ENCODE data around the gene PIAS4.

PIAS4 gene

DNA sequence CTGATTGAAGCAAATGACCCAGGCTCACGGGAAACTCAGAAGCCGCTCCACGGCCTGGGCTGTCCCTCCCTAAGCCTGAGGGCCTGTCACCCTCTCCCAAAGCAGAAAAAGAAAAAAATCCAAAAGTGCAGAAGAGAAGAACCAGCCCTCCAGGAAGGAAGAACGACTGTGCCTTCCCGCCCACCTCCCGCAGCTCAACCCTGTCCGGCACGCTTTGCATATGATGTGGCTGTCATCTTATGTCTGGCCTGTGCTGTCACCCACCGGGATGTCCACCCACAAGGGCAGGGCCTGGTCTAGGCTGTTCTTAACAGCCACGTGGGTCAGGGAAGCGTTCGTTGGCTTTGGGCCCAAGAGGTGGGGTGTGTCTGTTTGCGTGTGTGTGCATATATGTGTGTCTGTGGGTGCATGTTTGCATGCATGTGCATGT lies 45.5 kb downstream of the PIAS4 start:
- DNase-seq (ENCODE audit: low spot score) (no peak), ATAC-seq (ENCODE audit: low read depth) (peak; percentile 13)
- Histone ChIP-seq H3K27ac (ENCODE audit: poor library complexity, severe bottlenecking) (peak overlapping the region; percentile 86), H3K36me3 (ENCODE audit: low read depth) (peaks cover 76% of the 10 kb centered on the region), H3K4me1 (ENCODE audit: insufficient read depth, poor library complexity, severe bottlenecking) (peaks cover 26% of the 10 kb centered on the region), H3K9me3 (ENCODE audit: severe bottlenecking) (no peaks in the 10 kb centered on the region), H3K27me3 (ENCODE audit: insufficient read depth, poor library complexity, severe bottlenecking) (no peaks in the 10 kb centered on the region), H3K4me3 (ENCODE audit: severe bottlenecking) (no peak overlapping the region)
- TF ChIP-seq, protein P1, sequence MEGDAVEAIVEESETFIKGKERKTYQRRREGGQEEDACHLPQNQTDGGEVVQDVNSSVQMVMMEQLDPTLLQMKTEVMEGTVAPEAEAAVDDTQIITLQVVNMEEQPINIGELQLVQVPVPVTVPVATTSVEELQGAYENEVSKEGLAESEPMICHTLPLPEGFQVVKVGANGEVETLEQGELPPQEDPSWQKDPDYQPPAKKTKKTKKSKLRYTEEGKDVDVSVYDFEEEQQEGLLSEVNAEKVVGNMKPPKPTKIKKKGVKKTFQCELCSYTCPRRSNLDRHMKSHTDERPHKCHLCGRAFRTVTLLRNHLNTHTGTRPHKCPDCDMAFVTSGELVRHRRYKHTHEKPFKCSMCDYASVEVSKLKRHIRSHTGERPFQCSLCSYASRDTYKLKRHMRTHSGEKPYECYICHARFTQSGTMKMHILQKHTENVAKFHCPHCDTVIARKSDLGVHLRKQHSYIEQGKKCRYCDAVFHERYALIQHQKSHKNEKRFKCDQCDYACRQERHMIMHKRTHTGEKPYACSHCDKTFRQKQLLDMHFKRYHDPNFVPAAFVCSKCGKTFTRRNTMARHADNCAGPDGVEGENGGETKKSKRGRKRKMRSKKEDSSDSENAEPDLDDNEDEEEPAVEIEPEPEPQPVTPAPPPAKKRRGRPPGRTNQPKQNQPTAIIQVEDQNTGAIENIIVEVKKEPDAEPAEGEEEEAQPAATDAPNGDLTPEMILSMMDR (IDR thresholded peaks at IDR 0.05; ENCODE audit: poor library complexity, severe bottlenecking) = no peak

DNA sequence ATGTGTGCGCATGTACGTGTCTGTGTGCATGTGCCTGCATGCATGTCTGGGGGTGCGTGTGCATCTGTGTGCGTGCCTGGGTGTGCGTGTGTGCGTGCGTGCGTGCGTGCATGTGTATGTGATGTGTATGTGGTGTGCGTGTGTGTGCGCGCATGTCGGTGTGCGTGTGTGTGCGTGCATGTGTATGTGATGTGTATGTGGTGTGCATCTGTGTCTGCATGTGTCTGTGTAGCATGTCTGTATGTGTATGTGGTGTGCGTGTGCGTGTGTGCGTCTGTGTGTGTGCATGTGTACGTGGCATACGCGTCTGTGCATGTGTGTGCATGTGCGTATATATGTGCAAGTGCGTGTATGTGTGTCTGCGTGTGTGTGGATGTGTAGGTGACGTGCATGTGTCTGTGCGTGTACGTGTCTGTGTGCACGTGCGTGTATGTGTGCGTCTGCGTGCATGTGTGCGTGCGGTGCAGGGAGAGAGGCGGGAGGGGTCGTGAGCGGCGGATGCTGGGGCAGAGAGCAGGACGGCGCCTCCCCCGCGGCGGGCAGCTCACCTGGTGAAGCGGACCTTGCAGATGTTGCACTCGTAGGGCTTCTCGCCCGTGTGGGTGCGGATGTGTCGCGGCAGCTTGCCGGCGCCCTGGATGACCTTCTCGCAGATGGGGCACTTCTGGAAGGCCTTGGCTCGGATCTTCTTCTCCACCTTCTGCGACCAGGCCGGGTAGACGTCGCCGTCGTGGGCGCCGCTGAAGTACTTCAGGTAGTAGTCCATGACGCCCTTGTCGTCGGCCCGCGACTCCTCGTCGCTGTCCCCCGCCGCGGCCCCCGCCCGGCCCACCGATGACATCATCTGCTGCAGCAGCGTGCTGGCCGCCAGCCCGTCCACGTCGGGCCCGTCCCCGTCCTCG lies 46.1 kb downstream of the PIAS4 start:
- Histone ChIP-seq H3K4me3 (ENCODE audit: severe bottlenecking) (no peak overlapping the region), H3K36me3 (ENCODE audit: low read depth) (peaks cover 69% of the 10 kb centered on the region), H3K27me3 (ENCODE audit: insufficient read depth, poor library complexity, severe bottlenecking) (no peaks in the 10 kb centered on the region), H3K4me1 (ENCODE audit: insufficient read depth, poor library complexity, severe bottlenecking) (peaks cover 33% of the 10 kb centered on the region), H3K27ac (ENCODE audit: poor library complexity, severe bottlenecking) (peak overlapping the region; percentile 86), H3K9me3 (ENCODE audit: severe bottlenecking) (no peaks in the 10 kb centered on the region)
- TF ChIP-seq, protein P1 (IDR thresholded peaks at IDR 0.05; ENCODE audit: poor library complexity, severe bottlenecking) = no peak
- ATAC-seq (ENCODE audit: low read depth) (no peak), DNase-seq (ENCODE audit: low spot score) (no peak)

- no peak for ATAC-seq (ENCODE audit: low read depth)
- H3K27ac ChIP-seq (ENCODE audit: poor library complexity, severe bottlenecking) = no peak overlapping the region
- H3K27me3 ChIP-seq (ENCODE audit: insufficient read depth, poor library complexity, severe bottlenecking) = no peaks in the 10 kb centered on the region
- TF ChIP-seq, protein P1 (IDR thresholded peaks at IDR 0.05; ENCODE audit: poor library complexity, severe bottlenecking) = no peak
- H3K4me1 ChIP-seq (ENCODE audit: insufficient read depth, poor library complexity, severe bottlenecking) = peaks cover 42% of the 10 kb centered on the region
- no peaks in the 10 kb centered on the region for H3K9me3 ChIP-seq (ENCODE audit: severe bottlenecking)
- peak; percentile 57 for DNase-seq (ENCODE audit: low spot score)
- no peak overlapping the region for H3K4me3 ChIP-seq (ENCODE audit: severe bottlenecking)
- peaks cover 64% of the 10 kb centered on the region for H3K36me3 ChIP-seq (ENCODE audit: low read depth)
Observed at GRCh38 chr19:4054441-4055208, 47.1 kb downstream of the PIAS4 start.

DNA sequence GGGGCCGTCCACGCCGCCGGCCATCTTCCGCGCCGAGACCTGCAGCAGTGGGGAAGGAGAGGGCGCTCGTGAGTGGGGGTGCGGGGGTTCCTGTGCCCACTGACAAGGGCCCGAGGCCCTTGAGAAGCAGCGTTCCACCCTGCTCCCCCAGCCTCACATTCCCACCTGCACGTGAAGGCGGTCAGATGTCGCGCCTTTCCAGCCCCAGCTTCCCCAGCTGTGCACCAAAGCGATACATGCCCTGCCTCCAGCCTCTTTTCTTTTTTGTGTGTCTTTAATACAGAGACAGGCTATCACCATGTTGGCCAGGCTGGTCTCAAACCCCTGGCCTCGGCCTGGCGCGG lies 47.6 kb downstream of the PIAS4 start:
- DNase-seq (ENCODE audit: low spot score) (peak; percentile 54), ATAC-seq (ENCODE audit: low read depth) (no peak)
- peaks cover 42% of the 10 kb centered on the region for H3K4me1 ChIP-seq (ENCODE audit: insufficient read depth, poor library complexity, severe bottlenecking)
- no peaks in the 10 kb centered on the region for H3K27me3 ChIP-seq (ENCODE audit: insufficient read depth, poor library complexity, severe bottlenecking)
- TF ChIP-seq, protein P1 (IDR thresholded peaks at IDR 0.05; ENCODE audit: poor library complexity, severe bottlenecking) = no peak
- peaks cover 58% of the 10 kb centered on the region for H3K36me3 ChIP-seq (ENCODE audit: low read depth)
- no peak overlapping the region for H3K4me3 ChIP-seq (ENCODE audit: severe bottlenecking)
- H3K27ac ChIP-seq (ENCODE audit: poor library complexity, severe bottlenecking) = no peak overlapping the region
- H3K9me3 ChIP-seq (ENCODE audit: severe bottlenecking) = no peaks in the 10 kb centered on the region

All from RWPE2 (cell line).